HG03108 (cell line): ENCODE measurements around the gene RNASET2.
A peak's percentile ranks its signal among the peaks of the same experiment; 100 is the strongest.

Source experiments
- ATAC-seq: cut with Tn5 transposase; IDR thresholded peaks from one replicate; pipeline ENCODE4 v1.9.1; 2021; ENCODE audit warnings: moderate library complexity; ENCODE audit not compliant: unreplicated experiment

RNASET2 gene

GRCh38 chr6:166970776-166971175 is 14.4 kb upstream of the RNASET2 start:
- ATAC-seq, result no peak

- no peak for ATAC-seq
Observed at GRCh38 chr6:166970091-166970490, 13.7 kb upstream of the RNASET2 start.

GRCh38 chr6:166969390-166970002 is 13.1 kb upstream of the RNASET2 start:
- ATAC-seq, result no peak

GRCh38 chr6:166966268-166966667 is 9.9 kb upstream of the RNASET2 start:
- no peak for ATAC-seq

- no peak for ATAC-seq
Observed at GRCh38 chr6:166960609-166960978, 4.2 kb upstream of the RNASET2 start.

- ATAC-seq, result no peak
Observed at GRCh38 chr6:166959911-166960608, 3.7 kb upstream of the RNASET2 start.

- peak; percentile 17 for ATAC-seq
Observed at GRCh38 chr6:166958926-166959861, 2.8 kb upstream of the RNASET2 start.

GRCh38 chr6:166957805-166958076 is 1.4 kb upstream of the RNASET2 start:
- no peak for ATAC-seq

GRCh38 chr6:166957087-166957804 is 896 bp upstream of the RNASET2 start:
- peak; percentile 43 for ATAC-seq

- no peak for ATAC-seq
Observed at GRCh38 chr6:166955865-166956443, 396 bp downstream of the RNASET2 start.

GRCh38 chr6:166955121-166955864 is 1.1 kb downstream of the RNASET2 start:
- no peak for ATAC-seq

GRCh38 chr6:166954118-166954713 is 2.1 kb downstream of the RNASET2 start:
- ATAC-seq, result no peak

GRCh38 chr6:166952567-166953486 is 3.5 kb downstream of the RNASET2 start:
- no peak for ATAC-seq

- no peak for ATAC-seq
Observed at GRCh38 chr6:166952121-166952520, 4.2 kb downstream of the RNASET2 start.

GRCh38 chr6:166951670-166952060 is 4.7 kb downstream of the RNASET2 start:
- no peak for ATAC-seq

- ATAC-seq, result peak; percentile 93
Observed at GRCh38 chr6:166950892-166951669, 5.3 kb downstream of the RNASET2 start.

- peak; percentile 38 for ATAC-seq
Observed at GRCh38 chr6:166950443-166950821, 5.9 kb downstream of the RNASET2 start.
